PFSK-1 (cell line): ENCODE results near the gene UBE4B.

Experiments used
- FOXP2 ChIP-seq: optimal IDR thresholded peaks from 2 replicates; pipeline ENCODE3; 2011; ENCODE audit warnings: borderline replicate concordance, control low read depth, inconsistent platforms; ENCODE audit not compliant: insufficient read depth; ENCODE audit errors: extremely low read length, extremely low read depth
- POLR2AphosphoS5 ChIP-seq: IDR thresholded peaks from 2 replicates; pipeline ENCODE4 v1.6.1; 2012; ENCODE audit warnings: low read depth, mild to moderate bottlenecking, control low read depth, low read length, moderate library complexity
- SIN3A ChIP-seq: IDR thresholded peaks from 2 replicates; pipeline ENCODE4 v1.6.1; 2012; ENCODE audit warnings: mild to moderate bottlenecking, low read length, moderate library complexity, borderline replicate concordance; ENCODE audit not compliant: insufficient read depth
- TAF1 ChIP-seq: IDR thresholded peaks from 2 replicates; pipeline ENCODE4 v1.6.1; 2012; ENCODE audit warnings: low read length, control low read depth, borderline replicate concordance; ENCODE audit not compliant: insufficient read depth
- TF ChIP-seq, protein P1 (sequence below), 2 experiments: IDR thresholded peaks; 2 replicates each; pipeline versions ENCODE4 v1.6.1 to v1.8.0; 2011 to 2012; ENCODE audit warnings: low read depth in 2 of 2, low read length in 2 of 2, control low read depth in 1 of 2, inconsistent platforms in 1 of 2, mild to moderate bottlenecking in 1 of 2, moderate library complexity in 1 of 2; ENCODE audit not compliant: insufficient read depth in 1 of 2

Gene UBE4B

DNA sequence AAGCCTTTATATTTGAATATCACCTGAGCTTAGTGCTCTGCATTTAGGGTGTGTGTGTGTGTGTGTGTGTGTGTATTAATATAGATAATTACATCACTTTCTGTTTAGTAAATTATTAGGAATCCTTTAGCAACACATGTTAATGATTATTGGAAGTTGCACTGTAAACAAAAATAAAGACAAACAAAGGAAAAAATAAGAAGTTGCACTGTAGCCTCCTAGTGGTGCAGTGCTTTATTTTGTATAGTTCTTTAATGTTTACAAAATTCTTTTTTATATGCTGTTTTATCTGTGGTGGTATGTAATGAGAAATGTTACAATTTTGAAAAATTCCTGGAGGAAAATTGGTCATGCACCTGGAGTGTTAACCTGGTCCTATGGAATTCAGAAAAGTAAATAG, 69.2 kb downstream of the UBE4B start:
- TF ChIP-seq FOXP2 (no peak), TAF1 (no peak), SIN3A (no peak), POLR2AphosphoS5 (no peak)
- TF ChIP-seq, protein P1, sequence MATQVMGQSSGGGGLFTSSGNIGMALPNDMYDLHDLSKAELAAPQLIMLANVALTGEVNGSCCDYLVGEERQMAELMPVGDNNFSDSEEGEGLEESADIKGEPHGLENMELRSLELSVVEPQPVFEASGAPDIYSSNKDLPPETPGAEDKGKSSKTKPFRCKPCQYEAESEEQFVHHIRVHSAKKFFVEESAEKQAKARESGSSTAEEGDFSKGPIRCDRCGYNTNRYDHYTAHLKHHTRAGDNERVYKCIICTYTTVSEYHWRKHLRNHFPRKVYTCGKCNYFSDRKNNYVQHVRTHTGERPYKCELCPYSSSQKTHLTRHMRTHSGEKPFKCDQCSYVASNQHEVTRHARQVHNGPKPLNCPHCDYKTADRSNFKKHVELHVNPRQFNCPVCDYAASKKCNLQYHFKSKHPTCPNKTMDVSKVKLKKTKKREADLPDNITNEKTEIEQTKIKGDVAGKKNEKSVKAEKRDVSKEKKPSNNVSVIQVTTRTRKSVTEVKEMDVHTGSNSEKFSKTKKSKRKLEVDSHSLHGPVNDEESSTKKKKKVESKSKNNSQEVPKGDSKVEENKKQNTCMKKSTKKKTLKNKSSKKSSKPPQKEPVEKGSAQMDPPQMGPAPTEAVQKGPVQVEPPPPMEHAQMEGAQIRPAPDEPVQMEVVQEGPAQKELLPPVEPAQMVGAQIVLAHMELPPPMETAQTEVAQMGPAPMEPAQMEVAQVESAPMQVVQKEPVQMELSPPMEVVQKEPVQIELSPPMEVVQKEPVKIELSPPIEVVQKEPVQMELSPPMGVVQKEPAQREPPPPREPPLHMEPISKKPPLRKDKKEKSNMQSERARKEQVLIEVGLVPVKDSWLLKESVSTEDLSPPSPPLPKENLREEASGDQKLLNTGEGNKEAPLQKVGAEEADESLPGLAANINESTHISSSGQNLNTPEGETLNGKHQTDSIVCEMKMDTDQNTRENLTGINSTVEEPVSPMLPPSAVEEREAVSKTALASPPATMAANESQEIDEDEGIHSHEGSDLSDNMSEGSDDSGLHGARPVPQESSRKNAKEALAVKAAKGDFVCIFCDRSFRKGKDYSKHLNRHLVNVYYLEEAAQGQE (IDR thresholded peaks at IDR 0.05; ENCODE audit: insufficient read depth in 1 of 2, low read depth in 2 of 2, low read length in 2 of 2) = no peak

DNA sequence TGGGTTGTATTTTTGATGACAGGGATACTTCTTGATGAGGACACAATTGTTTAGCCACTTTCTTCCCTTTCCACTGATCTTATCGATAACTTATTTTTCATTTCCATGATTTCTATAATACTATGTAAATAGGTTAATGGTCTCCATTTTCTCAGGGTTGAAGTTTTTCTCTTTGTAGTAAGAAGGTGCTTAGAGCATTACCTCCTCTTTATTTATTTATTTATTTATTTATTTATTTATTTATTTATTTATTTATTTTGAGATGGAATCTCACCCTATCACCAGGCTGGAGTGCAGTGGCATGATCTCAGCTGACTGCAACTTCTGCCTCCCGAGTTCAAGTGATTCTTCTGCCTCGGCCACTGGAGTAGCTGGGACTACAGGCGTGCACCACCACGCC, 70.4 kb downstream of the UBE4B start:
- TF ChIP-seq TAF1 (no peak), SIN3A (no peak), FOXP2 (no peak), POLR2AphosphoS5 (no peak)
- TF ChIP-seq, protein P1 (IDR thresholded peaks at IDR 0.05; ENCODE audit: insufficient read depth in 1 of 2, low read depth in 2 of 2, low read length in 2 of 2) = no peak

DNA sequence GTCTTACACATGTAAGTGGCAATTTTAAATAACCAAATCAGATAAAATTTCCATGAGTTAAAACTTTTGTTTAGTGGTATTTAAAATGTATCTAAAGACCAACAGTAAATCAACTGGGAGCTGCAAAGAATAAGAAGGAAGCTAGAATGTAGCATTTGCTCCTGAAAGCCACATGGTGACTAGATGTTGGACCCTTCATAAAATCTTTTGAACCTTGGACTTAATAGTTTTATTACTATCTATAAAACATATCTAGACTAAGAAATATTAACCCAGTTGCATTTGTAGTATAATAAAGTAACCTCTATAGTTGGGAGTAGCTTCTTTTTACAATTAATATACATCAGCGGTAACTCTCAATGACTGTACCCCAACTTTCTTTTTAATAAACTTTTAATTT, 72.1 kb downstream of the UBE4B start:
- no peak for TF ChIP-seq TAF1
- no peak for TF ChIP-seq FOXP2
- TF ChIP-seq, protein P1 (IDR thresholded peaks at IDR 0.05; ENCODE audit: insufficient read depth in 1 of 2, low read depth in 2 of 2, low read length in 2 of 2) = no peak
- no peak for TF ChIP-seq POLR2AphosphoS5
- no peak for TF ChIP-seq SIN3A

DNA sequence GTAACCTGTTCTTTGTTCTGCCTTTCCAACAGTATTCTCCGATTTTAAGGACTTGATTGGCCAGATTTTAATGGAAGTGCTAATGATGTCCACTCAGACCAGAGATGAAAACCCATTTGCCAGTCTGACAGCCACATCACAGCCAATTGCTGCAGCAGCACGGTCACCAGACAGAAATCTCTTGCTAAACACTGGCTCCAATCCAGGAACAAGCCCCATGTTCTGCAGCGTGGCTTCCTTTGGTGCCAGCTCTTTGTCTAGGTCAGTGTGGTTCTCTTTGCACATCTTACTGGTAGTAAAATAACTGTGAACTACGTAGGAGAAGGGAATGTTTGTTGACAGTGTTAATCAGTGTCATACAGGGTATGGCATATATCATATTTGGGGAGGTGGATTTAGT, 72.7 kb downstream of the UBE4B start:
- TF ChIP-seq TAF1 (no peak), SIN3A (no peak), POLR2AphosphoS5 (no peak), FOXP2 (no peak)
- TF ChIP-seq, protein P1 (IDR thresholded peaks at IDR 0.05; ENCODE audit: insufficient read depth in 1 of 2, low read depth in 2 of 2, low read length in 2 of 2) = no peak

DNA sequence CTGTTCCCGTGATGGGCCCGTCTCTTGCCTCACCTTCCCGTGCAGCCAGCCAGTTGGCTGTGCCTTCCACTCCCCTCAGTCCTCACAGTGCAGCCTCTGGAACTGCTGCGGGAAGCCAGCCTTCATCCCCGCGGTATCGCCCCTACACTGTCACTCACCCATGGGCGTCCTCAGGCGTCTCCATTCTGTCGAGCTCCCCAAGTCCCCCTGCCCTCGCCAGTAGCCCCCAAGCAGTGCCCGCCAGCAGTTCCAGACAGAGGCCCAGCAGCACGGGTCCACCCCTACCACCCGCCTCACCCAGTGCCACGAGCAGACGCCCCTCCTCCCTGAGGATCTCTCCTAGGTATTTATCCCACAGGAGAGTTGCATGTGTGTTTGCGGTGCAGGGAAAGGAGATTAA, 73.5 kb downstream of the UBE4B start:
- TF ChIP-seq SIN3A (no peak), POLR2AphosphoS5 (no peak), TAF1 (no peak), FOXP2 (no peak)
- TF ChIP-seq, protein P1 (IDR thresholded peaks at IDR 0.05; ENCODE audit: insufficient read depth in 1 of 2, low read depth in 2 of 2, low read length in 2 of 2) = no peak
